HCT116 (cell line): ENCODE measurements around the gene PWWP2B. TPM values are rescaled to one million over a fixed set of nuclear protein-coding genes. Genes with fewer than 3 reads are reported as not detected.

Source experiments
- ATAC-seq: fragments of 200-7000 bp; cut with Tn5 transposase; 2 replicates; pipeline ENCODE4 v1.9.1; 2020; ENCODE audit warnings: mild to moderate bottlenecking, moderate library complexity
- BruUV-seq: library from RNA; stranded (reverse); fragments of 400-500 nt; replicated peaks from 2 replicates; lab custom pipeline; 2021; lab: Mats Ljungman, UMichigan
- CTCF ChIA-PET: fragments of 300-600 bp; sonication (Branson Sonifier 250); formaldehyde crosslinking; loops from one replicate; lab custom pipeline; 2021; ENCODE audit warnings: antibody characterized with exemption; lab: Charles Lee
- POLR2A ChIA-PET: fragments of 300-600, 350-600 bp; sonication (Branson Sonifier 250); formaldehyde crosslinking; loops from one replicate; lab custom pipeline; 2021; ENCODE audit warnings: antibody characterized with exemption; lab: Charles Lee
- RAD21 ChIA-PET, 2 experiments: fragments of 300-600 bp; sonication (Branson Sonifier 250); formaldehyde crosslinking; loops; one replicate each; lab custom pipeline; 2023; ENCODE audit warnings: low total read pairs in 2 of 2; ENCODE audit not compliant: uncharacterized antibody in 2 of 2, unreplicated experiment in 2 of 2, low non-redundant PET in 1 of 2; lab: Charles Lee
- DNase-seq: peaks from one replicate; pipeline ENCODE4 v3.0.0-alpha.2; 2010; ENCODE audit warnings: low read depth, low spot score
- H2AFZ ChIP-seq: fragments of 200-600 bp; shearing (Covaris generic), sonication (generic); 2 replicates; pipeline ENCODE4 v1.6.1; 2017; ENCODE audit warnings: low read depth, mixed run types, mixed read lengths, antibody characterized with exemption, low read length; ENCODE audit not compliant: poor library complexity, severe bottlenecking
- H3K27ac ChIP-seq: 2 replicates; pipeline ENCODE4 v1.5.1; 2012; ENCODE audit warnings: low read depth, low read length
- H3K27me3 ChIP-seq: fragments of 200-600 bp; sonication (generic); 2 replicates; pipeline ENCODE4 v1.6.1; 2016; ENCODE audit warnings: mixed run types, low read length, mixed read lengths; ENCODE audit not compliant: insufficient read depth
- H3K36me3 ChIP-seq, 2 experiments: fragments of 200-500 bp in 1 of 2; fragments of 200-600 bp in 1 of 2; sonication (Bioruptor generic) in 1 of 2; sonication (generic) in 1 of 2; 2 replicates each; pipeline versions ENCODE4 v1.5.1 to v1.6.1; 2014 to 2016; ENCODE audit warnings: low read length in 2 of 2, inconsistent platforms in 1 of 2, mixed read lengths in 1 of 2, mixed run types in 1 of 2; ENCODE audit not compliant: insufficient read depth in 2 of 2, control insufficient read depth in 1 of 2
- H3K4me1 ChIP-seq, 2 experiments: fragments of 200-600 bp in 1 of 2; sonication (generic) in 1 of 2; 2 replicates each; pipeline versions ENCODE4 v1.5.1 to v1.6.1; 2012 to 2017; ENCODE audit warnings: low read length in 2 of 2, inconsistent platforms in 1 of 2, mild to moderate bottlenecking in 1 of 2, mixed read lengths in 1 of 2, mixed run types in 1 of 2, moderate library complexity in 1 of 2; ENCODE audit not compliant: insufficient read depth in 2 of 2, control insufficient read depth in 1 of 2
- H3K4me2 ChIP-seq: fragments of 200-600 bp; sonication (generic); 2 replicates; pipeline ENCODE4 v1.6.1; 2017; ENCODE audit warnings: mixed run types, low read length, mixed read lengths
- H3K4me3 ChIP-seq, 2 experiments: fragments of 200-600 bp in 1 of 2; sonication (generic) in 1 of 2; replicated peaks in 1 of 2; 2 replicates each; pipeline ENCODE4 v1.5.1; 2011 to 2016; ENCODE audit warnings: low read length in 2 of 2, control low read depth in 1 of 2, low read depth in 1 of 2, mild to moderate bottlenecking in 1 of 2, mixed read lengths in 1 of 2, mixed run types in 1 of 2
- H3K79me2 ChIP-seq: fragments of 200-600 bp; sonication (generic); 2 replicates; pipeline ENCODE4 v1.6.1; 2017; ENCODE audit warnings: mild to moderate bottlenecking, mixed run types, low read length, moderate library complexity, mixed read lengths; ENCODE audit not compliant: insufficient read depth
- H3K9ac ChIP-seq: fragments of 200-600 bp; sonication (generic); 2 replicates; pipeline ENCODE4 v1.6.1; 2016; ENCODE audit warnings: low read length, mixed read lengths
- H3K9me2 ChIP-seq: fragments of 200-600 bp; sonication (generic), shearing (Covaris generic); 2 replicates; pipeline ENCODE4 v1.6.1; 2017; ENCODE audit warnings: mixed run types, mild to moderate bottlenecking, moderate library complexity; ENCODE audit not compliant: insufficient read depth
- H3K9me3 ChIP-seq, 2 experiments: fragments of 200-500 bp in 1 of 2; fragments of 200-600 bp in 1 of 2; sonication (Bioruptor generic) in 1 of 2; sonication (generic) in 1 of 2; 2 replicates each; pipeline ENCODE4 v1.6.1; 2014 to 2017; ENCODE audit warnings: low read length in 2 of 2, mixed read lengths in 2 of 2, inconsistent platforms in 1 of 2, low read depth in 1 of 2, mild to moderate bottlenecking in 1 of 2, mixed run types in 1 of 2, moderate library complexity in 1 of 2; ENCODE audit not compliant: control insufficient read depth in 1 of 2, insufficient read depth in 1 of 2
- H4K20me1 ChIP-seq: fragments of 200-600 bp; sonication (generic), shearing (Covaris generic); 2 replicates; pipeline ENCODE4 v1.6.1; 2017; ENCODE audit warnings: mixed run types, mild to moderate bottlenecking, moderate library complexity; ENCODE audit not compliant: insufficient read depth
- CEBPB ChIP-seq: IDR thresholded peaks from 2 replicates; pipeline ENCODE4 v1.6.1; 2012; ENCODE audit warnings: low read depth
- EZH2 ChIP-seq: fragments of 200-600 bp; sonication (generic); IDR thresholded peaks from 2 replicates; pipeline ENCODE4 v1.6.1; 2017; ENCODE audit warnings: antibody characterized with exemption, mixed run types
- EZH2phosphoT487 ChIP-seq: fragments of 200-600 bp; IDR thresholded peaks from 2 replicates; pipeline ENCODE4 v1.6.1; 2018; ENCODE audit warnings: antibody characterized with exemption, borderline replicate concordance
- FOSL1 ChIP-seq: IDR thresholded peaks from 2 replicates; pipeline ENCODE4 v1.6.1; 2012; ENCODE audit warnings: low read depth
- POLR2A ChIP-seq: IDR thresholded peaks from 2 replicates; pipeline ENCODE4 v1.7.0; 2011; ENCODE audit warnings: borderline replicate concordance; ENCODE audit not compliant: insufficient read depth, insufficient read length; ENCODE audit errors: extremely low read depth
- SIN3A ChIP-seq: IDR thresholded peaks from 2 replicates; pipeline ENCODE4 v1.6.1; 2012; ENCODE audit warnings: low read depth
- SRF ChIP-seq: IDR thresholded peaks from 2 replicates; pipeline ENCODE4 v1.6.1; 2012; ENCODE audit warnings: low read depth
- TCF7L2 ChIP-seq: IDR thresholded peaks from 2 replicates; pipeline ENCODE4 v1.7.0; 2011; ENCODE audit warnings: borderline replicate concordance, inconsistent platforms; ENCODE audit not compliant: insufficient read depth, insufficient read length; ENCODE audit errors: extremely low read depth
- ZFX ChIP-seq: fragments of 450-650 bp; IDR thresholded peaks from 2 replicates; pipeline ENCODE4 v1.6.1; 2017
- ZNF274 ChIP-seq: fragments of 200-500 bp; sonication (Bioruptor generic); IDR thresholded peaks from 2 replicates; pipeline ENCODE4 v1.6.1; 2014; ENCODE audit warnings: mild to moderate bottlenecking, low read depth, low read length, inconsistent platforms
- intact Hi-C: fragments of 100-400 bp; cut with micrococcal nuclease; formaldehyde crosslinking; loops from 2 replicates; pipeline ENCODE4 v1.10.0; 2022
- total RNA-seq: library from RNA; stranded (reverse); gene quantifications from one replicate; pipeline ENCODE4 v1.2.1, GENCODE V29; 2021; ENCODE audit not compliant: unreplicated experiment
- TF ChIP-seq, protein P1 (sequence below): IDR thresholded peaks from 2 replicates; pipeline ENCODE4 v1.6.1; 2012
- TF ChIP-seq, protein P2 (sequence below): IDR thresholded peaks from 2 replicates; pipeline ENCODE4 v1.6.1; 2011; ENCODE audit warnings: mild to moderate bottlenecking, low read length, moderate library complexity; ENCODE audit not compliant: insufficient replicate concordance; ENCODE audit errors: extremely low read depth
- TF ChIP-seq, protein P3 (sequence below): IDR thresholded peaks from 2 replicates; pipeline ENCODE4 v1.6.1; 2012; ENCODE audit warnings: low read depth

PWWP2B gene
- total RNA-seq, 1 experiment from 2014 or later, result 13.9 TPM

DNA sequence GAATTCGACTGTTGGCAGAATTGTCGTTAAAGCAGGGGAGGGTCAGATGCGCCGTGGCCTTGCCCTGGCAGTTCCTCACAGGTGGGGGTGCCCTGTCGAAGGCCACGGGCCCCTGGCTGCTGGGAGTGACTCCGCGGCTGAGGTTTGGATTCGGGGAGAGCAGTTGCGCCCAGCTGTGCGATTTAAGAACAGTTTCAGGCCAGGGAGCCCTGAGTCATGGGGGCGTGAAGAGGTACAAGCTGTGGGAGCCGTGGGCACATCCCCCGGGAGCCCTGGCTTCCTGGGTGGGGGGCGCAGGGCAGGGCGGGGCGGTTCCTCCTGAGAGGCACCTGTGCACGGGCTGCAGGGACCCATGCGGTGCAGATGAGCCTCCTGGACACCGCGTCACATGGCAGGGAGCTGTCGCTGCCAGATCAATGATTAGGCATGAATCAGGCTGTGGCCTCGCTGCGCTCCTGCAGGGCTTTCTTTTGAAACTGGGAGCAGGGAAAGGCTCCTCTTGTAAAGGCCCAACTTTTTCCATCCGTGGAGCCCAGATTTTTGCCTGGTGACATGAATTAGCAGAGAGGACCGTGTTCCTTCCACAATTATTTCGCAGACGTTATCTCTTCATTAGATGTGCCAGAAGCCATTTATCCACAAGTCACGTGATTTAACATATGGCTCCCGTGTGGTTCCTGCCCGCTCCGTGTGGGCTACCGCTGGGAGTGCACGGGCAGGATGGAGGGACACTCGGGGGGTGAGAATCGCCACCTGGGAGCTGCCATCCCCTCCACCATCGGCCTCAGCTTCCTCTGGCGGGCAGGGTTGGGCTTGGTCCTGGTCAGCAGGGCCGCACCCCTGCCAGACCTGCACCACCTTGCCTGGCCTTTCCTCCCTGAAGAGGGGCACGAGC, 918 bp downstream of the PWWP2B start:
- Histone ChIP-seq H3K4me1 (peaks cover 11 to 36% of the 10 kb centered on the region in 2 experiments), H3K9ac (peak overlapping the region; percentile 79), H3K79me2 (peaks cover 47% of the 10 kb centered on the region), H3K9me2 (no peaks in the 10 kb centered on the region), H4K20me1 (no peaks in the 10 kb centered on the region), H2AFZ (no peak overlapping the region), H3K27ac (peak overlapping the region; percentile 79), H3K4me3 (peak overlapping the region; percentile 60 to 63), H3K27me3 (no peaks in the 10 kb centered on the region), H3K9me3 (no peaks in the 10 kb centered on the region), H3K36me3 (no peaks in the 10 kb centered on the region), H3K4me2 (peak overlapping the region; percentile 82)
- TSS peak; percentile 59 for BruUV-seq
- ChIA-PET POLR2A (no interaction called here), CTCF (no interaction called here), RAD21 (no interaction called here)
- no peak for DNase-seq
- TF ChIP-seq SRF (no peak), ZNF274 (no peak), SIN3A (peak; percentile 52; the same call in 1 of the 2 replicates), FOSL1 (no peak), TCF7L2 (no peak), ZFX (no peak), POLR2A (no peak), EZH2phosphoT487 (no peak), CEBPB (no peak), EZH2 (no peak)
- TF ChIP-seq, protein P1, sequence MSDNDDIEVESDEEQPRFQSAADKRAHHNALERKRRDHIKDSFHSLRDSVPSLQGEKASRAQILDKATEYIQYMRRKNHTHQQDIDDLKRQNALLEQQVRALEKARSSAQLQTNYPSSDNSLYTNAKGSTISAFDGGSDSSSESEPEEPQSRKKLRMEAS, result peak; percentile 85
- TF ChIP-seq, protein P2, sequence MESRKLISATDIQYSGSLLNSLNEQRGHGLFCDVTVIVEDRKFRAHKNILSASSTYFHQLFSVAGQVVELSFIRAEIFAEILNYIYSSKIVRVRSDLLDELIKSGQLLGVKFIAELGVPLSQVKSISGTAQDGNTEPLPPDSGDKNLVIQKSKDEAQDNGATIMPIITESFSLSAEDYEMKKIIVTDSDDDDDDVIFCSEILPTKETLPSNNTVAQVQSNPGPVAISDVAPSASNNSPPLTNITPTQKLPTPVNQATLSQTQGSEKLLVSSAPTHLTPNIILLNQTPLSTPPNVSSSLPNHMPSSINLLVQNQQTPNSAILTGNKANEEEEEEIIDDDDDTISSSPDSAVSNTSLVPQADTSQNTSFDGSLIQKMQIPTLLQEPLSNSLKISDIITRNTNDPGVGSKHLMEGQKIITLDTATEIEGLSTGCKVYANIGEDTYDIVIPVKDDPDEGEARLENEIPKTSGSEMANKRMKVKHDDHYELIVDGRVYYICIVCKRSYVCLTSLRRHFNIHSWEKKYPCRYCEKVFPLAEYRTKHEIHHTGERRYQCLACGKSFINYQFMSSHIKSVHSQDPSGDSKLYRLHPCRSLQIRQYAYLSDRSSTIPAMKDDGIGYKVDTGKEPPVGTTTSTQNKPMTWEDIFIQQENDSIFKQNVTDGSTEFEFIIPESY, result no peak
- TF ChIP-seq, protein P3, sequence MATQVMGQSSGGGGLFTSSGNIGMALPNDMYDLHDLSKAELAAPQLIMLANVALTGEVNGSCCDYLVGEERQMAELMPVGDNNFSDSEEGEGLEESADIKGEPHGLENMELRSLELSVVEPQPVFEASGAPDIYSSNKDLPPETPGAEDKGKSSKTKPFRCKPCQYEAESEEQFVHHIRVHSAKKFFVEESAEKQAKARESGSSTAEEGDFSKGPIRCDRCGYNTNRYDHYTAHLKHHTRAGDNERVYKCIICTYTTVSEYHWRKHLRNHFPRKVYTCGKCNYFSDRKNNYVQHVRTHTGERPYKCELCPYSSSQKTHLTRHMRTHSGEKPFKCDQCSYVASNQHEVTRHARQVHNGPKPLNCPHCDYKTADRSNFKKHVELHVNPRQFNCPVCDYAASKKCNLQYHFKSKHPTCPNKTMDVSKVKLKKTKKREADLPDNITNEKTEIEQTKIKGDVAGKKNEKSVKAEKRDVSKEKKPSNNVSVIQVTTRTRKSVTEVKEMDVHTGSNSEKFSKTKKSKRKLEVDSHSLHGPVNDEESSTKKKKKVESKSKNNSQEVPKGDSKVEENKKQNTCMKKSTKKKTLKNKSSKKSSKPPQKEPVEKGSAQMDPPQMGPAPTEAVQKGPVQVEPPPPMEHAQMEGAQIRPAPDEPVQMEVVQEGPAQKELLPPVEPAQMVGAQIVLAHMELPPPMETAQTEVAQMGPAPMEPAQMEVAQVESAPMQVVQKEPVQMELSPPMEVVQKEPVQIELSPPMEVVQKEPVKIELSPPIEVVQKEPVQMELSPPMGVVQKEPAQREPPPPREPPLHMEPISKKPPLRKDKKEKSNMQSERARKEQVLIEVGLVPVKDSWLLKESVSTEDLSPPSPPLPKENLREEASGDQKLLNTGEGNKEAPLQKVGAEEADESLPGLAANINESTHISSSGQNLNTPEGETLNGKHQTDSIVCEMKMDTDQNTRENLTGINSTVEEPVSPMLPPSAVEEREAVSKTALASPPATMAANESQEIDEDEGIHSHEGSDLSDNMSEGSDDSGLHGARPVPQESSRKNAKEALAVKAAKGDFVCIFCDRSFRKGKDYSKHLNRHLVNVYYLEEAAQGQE, result no peak
- peak; percentile 46 for ATAC-seq
- intact Hi-C loops, result no loop called here
